ENCODE measurements around the gene NXPH1.

Gene NXPH1

GRCh38 chr7:8390262-8390626, 43.2 kb upstream of the NXPH1 start:
- in situ Hi-C loops (cut with MboI; ENCODE audit: low pct_unique_long_range_greater_than_20kb, low sequenced_read_pairs, unreplicated experiment), result no loop called here
- DNase-seq (ENCODE audit: low spot score), result no peak
- TF ChIP-seq, protein P1, sequence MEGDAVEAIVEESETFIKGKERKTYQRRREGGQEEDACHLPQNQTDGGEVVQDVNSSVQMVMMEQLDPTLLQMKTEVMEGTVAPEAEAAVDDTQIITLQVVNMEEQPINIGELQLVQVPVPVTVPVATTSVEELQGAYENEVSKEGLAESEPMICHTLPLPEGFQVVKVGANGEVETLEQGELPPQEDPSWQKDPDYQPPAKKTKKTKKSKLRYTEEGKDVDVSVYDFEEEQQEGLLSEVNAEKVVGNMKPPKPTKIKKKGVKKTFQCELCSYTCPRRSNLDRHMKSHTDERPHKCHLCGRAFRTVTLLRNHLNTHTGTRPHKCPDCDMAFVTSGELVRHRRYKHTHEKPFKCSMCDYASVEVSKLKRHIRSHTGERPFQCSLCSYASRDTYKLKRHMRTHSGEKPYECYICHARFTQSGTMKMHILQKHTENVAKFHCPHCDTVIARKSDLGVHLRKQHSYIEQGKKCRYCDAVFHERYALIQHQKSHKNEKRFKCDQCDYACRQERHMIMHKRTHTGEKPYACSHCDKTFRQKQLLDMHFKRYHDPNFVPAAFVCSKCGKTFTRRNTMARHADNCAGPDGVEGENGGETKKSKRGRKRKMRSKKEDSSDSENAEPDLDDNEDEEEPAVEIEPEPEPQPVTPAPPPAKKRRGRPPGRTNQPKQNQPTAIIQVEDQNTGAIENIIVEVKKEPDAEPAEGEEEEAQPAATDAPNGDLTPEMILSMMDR (IDR thresholded peaks at IDR 0.05; ENCODE audit: extremely low read depth, insufficient read depth, missing control alignments), result no peak

GRCh38 chr7:8391353-8392062, 41.9 kb upstream of the NXPH1 start:
- TF ChIP-seq, protein P1 (IDR thresholded peaks at IDR 0.05; ENCODE audit: extremely low read depth, insufficient read depth, missing control alignments), result no peak
- DNase-seq (ENCODE audit: low spot score), result no peak
- in situ Hi-C loops (cut with MboI; ENCODE audit: low pct_unique_long_range_greater_than_20kb, low sequenced_read_pairs, unreplicated experiment), result no loop called here

GRCh38 chr7:8396294-8396693, 37.1 kb upstream of the NXPH1 start:
- in situ Hi-C loops (cut with MboI; ENCODE audit: low pct_unique_long_range_greater_than_20kb, low sequenced_read_pairs, unreplicated experiment), result no loop called here
- DNase-seq (ENCODE audit: low spot score), result no peak
- TF ChIP-seq, protein P1 (IDR thresholded peaks at IDR 0.05; ENCODE audit: extremely low read depth, insufficient read depth, missing control alignments), result no peak

DNA sequence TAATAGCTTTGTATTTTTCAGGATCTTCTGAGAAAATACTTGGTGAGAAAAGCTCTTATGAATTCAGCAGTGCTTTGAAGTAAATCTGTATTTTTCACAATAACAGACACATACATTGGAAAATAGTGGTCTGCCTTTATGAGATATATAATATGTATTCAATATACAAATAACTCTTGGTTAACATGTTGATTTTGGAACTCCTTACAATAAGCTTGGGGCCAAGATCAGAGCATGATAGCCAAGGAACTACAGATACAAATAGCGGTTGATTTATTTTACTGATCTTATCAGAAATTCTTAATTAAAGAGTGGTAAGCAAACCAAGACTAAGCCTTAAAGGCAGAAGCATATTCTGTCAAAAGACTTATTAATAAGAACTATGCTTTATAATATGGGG, 24.5 kb upstream of the NXPH1 start:
- in situ Hi-C loops (cut with MboI; ENCODE audit: low pct_unique_long_range_greater_than_20kb, low sequenced_read_pairs, unreplicated experiment), result no loop called here
- DNase-seq (ENCODE audit: low spot score), result no peak
- TF ChIP-seq, protein P1 (IDR thresholded peaks at IDR 0.05; ENCODE audit: extremely low read depth, insufficient read depth, missing control alignments), result no peak

- in situ Hi-C loops (cut with MboI; ENCODE audit: low pct_unique_long_range_greater_than_20kb, low sequenced_read_pairs, unreplicated experiment), result no loop called here
- DNase-seq (ENCODE audit: low spot score), result no peak
- TF ChIP-seq, protein P1 (IDR thresholded peaks at IDR 0.05; ENCODE audit: extremely low read depth, insufficient read depth, missing control alignments), result no peak
Measured at GRCh38 chr7:8411103-8411502, 22.3 kb upstream of the NXPH1 start.

- in situ Hi-C loops (cut with MboI; ENCODE audit: low pct_unique_long_range_greater_than_20kb, low sequenced_read_pairs, unreplicated experiment), result no loop called here
- no peak for DNase-seq (ENCODE audit: low spot score)
- TF ChIP-seq, protein P1 (IDR thresholded peaks at IDR 0.05; ENCODE audit: extremely low read depth, insufficient read depth, missing control alignments), result no peak
Measured at GRCh38 chr7:8413600-8413999, 19.8 kb upstream of the NXPH1 start.

All from GM13977 (cell line).